T-helper 1 cell treated with Interleukin-12 subunit alpha and Interleukin-12 subunit beta and Interleukin-4 antibody, amounts not matched to agents 30 ng/mL and 1 ng/mL, for 36 hours (primary cell): Measurements from ENCODE around the gene GRM4. TPM values are rescaled to one million over a fixed set of nuclear protein-coding genes. Genes with fewer than 3 reads are reported as not detected.

Experiments
- intact Hi-C: fragments of 100-400 bp; cut with micrococcal nuclease; formaldehyde crosslinking; loops from one replicate; pipeline ENCODE4 v1.15.1; 2024
- total RNA-seq: library from RNA; stranded (reverse); gene quantifications from 2 replicates; pipeline ENCODE4 v1.2.3, GENCODE V29; 2022

The GRM4 gene
- total RNA-seq, 1 donor from 2014 or later: not detected

- intact Hi-C loops: no loop called here
Observed at GRCh38 chr6:34112126-34112525, 33.8 kb downstream of the GRM4 start.

DNA sequence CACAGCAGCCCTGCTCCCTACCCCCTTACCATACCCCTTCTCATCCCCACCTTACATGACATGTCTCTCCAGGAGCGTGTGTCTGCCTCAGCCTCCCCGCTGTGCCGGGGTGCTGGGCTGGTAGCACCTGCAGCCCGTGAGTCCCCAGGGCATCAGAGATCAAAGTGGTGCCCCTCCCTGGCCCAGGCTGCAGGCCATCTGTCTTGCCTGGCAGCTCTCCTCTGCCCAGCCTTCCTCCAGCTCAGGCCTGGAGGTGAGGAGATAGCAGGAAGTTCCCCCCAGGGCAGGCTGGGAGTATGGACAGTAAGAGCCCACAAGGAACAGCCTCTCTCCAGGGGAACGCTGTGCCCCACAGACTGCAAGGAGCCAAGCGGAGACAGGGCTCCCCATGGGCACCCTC lies 35.3 kb downstream of the GRM4 start:
- intact Hi-C loops: no loop called here

GRCh38 chr6:34108176-34108575 lies 37.7 kb downstream of the GRM4 start:
- intact Hi-C loops: no loop called here

DNA sequence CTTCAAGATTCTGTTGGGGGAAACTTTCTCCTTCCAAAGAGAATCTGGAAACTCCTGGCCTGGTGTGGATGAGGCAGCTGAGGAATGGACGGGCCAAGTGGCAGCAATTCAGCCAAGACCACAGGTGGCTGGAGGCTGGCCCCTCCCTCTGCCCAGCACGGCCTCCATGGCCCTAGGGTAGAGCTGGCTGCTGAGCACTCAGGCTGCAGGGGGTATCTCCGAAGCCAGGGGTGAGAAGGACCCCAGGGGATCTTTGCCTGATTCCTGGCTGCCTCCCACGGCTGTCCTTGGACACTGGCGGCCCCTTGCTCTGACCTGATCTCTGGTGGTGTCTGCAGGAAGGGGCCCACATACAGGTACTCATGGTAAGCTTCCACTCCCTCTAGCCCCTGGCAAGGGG lies 39.0 kb downstream of the GRM4 start:
- intact Hi-C loops: no loop called here

- intact Hi-C loops: no loop called here
Observed at GRCh38 chr6:34106421-34106820, 39.5 kb downstream of the GRM4 start.

- intact Hi-C loops: no loop called here
Observed at GRCh38 chr6:34104628-34105027, 41.3 kb downstream of the GRM4 start.

DNA sequence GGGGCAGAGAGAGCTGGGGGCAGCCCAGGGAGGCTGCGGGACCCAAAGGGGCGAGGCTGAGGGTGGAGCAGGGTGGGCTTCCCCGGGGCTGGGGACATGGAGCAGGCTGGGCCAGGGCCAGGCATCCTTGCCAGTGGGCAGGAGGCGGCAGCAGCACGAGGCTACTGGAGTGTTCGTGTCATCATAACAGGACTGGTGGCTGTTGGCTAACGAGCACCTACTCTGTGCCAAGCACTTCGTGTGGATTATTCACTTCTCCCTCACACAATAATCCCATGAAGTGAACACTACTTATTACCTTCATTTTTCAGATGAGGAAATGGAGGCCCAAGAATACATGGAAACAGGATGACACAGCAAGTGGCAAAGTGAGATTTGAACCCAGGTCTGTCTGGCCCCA lies 41.7 kb downstream of the GRM4 start:
- intact Hi-C loops: no loop called here

DNA sequence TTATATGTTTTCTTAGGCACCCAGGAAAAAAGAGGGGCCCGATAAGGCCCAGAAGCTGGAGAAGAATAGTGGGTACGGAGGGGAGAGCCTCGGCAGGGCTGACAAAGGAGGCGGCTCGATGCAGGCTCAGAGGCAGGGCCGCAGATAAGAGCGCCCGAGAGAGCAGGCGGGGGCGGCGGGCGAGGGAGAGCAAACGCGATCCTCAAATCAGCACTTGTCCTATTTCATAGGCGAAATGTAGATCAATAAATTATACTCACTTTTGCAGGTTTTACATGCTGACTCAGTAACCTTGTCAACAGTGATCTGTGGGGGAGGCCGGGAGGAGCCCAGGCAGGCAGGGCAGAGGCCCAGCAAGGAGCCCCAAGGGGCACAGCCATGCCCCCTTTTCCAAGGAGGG lies 42.6 kb downstream of the GRM4 start:
- intact Hi-C loops: no loop called here

- intact Hi-C loops: no loop called here
Observed at GRCh38 chr6:34102696-34103095, 43.2 kb downstream of the GRM4 start.

GRCh38 chr6:34102099-34102656 lies 43.7 kb downstream of the GRM4 start:
- intact Hi-C loops: no loop called here

GRCh38 chr6:34100788-34101187 lies 45.1 kb downstream of the GRM4 start:
- intact Hi-C loops: no loop called here

GRCh38 chr6:34099878-34100277 lies 46.0 kb downstream of the GRM4 start:
- intact Hi-C loops: no loop called here

DNA sequence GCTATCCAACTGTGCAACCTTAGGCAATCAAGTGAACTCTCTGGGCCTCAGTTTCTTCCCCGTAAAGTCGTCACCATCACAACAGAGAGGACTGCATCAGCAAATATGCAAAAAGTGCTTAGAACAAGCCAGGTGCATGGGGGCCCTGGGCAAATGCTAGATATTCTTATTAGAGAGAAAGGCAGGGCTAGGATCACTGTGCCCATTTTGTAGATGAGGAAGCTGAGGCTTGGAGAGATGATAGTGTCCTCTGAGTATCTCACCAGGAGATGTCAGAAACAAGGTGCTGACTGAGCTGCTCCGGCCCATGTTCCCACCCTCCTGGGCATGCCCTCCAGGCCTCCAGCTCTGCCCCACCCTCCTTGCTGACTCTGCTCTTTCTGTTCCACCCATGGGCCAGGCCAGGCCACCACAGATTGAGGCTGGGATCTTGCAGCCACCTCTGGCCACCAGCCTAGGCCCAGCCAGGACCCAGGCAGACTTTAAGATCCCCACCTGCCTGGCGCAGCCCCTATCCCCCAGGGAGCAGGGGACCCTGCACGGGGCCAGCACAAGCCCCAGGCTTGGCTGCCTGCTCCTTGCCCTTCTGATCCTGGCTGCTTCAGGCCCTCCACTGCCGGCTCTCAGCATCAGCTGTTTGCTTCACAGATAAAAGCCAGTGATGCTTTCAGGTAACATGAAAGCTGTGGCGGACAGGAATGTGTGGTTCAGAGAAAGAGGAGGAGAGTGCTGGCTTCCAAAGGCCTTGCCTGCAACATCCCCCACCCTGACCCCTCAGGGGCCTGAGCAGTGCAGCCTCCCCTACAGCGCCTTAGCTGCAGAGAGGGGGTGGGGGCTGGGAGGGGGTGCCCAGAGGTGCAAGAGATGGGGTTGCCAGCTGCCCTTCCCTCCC lies 47.6 kb downstream of the GRM4 start:
- intact Hi-C loops: no loop called here

- intact Hi-C loops: no loop called here
Observed at GRCh38 chr6:34096814-34097213, 49.1 kb downstream of the GRM4 start.

GRCh38 chr6:34096193-34096592 lies 49.7 kb downstream of the GRM4 start:
- intact Hi-C loops: no loop called here

- intact Hi-C loops: no loop called here
Observed at GRCh38 chr6:34095741-34096140, 50.1 kb downstream of the GRM4 start.

- intact Hi-C loops: no loop called here
Observed at GRCh38 chr6:34095136-34095505, 50.8 kb downstream of the GRM4 start.

DNA sequence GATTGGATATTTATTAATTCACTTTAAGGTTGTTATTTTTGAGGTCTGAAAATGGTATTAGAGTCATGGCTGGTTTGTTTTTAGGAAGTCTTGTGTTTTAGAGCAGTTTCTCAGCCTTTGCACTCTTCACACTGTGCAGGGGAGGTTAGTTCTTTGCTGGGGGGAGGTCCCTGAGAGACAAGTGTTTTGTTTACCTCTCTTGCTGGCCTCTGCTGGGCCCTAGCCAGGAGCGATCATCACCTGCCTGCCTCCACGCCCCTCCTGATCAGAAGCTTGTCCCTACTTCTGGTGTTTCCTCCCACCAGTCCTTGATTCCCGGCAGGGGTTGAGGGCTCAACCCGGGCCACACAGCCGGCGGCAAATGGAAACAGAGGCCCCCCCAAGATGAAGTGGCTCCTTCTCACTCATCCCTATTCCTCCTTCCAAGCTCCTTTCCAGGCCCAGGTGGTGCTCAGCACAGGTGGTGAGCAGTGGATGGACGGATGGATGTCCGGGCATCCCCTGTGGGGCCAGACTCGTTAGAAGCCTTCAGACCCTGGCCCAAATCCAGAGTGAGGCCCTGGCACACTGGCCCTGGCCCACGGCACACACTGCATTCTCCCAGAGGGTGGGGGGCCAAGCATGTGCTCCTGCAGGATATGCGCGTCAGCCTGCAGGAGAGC lies 51.3 kb downstream of the GRM4 start:
- intact Hi-C loops: no loop called here

- intact Hi-C loops: no loop called here
Observed at GRCh38 chr6:34093854-34094430, 51.9 kb downstream of the GRM4 start.

- intact Hi-C loops: no loop called here
Observed at GRCh38 chr6:34093206-34093605, 52.7 kb downstream of the GRM4 start.

GRCh38 chr6:34092631-34093030 lies 53.3 kb downstream of the GRM4 start:
- intact Hi-C loops: no loop called here

DNA sequence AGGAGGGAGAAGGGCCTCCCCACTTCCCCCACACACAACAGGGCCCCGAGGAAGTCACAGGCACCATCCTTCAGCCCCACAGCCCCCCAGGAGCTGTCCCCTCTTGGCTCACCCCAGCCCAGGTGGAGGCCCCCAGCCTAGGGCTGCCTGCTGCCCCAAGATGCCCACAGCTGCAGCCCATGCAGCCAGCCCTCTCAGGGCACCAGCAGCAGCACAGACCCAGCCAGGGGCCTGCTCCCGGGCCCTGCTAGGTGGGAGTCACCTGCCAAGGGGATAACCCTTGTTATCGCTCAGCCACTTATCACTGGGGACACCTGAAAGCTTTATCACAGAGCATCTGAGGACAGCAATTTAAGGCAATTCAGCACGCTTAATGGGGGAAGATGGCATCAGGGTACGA lies 55.0 kb downstream of the GRM4 start:
- intact Hi-C loops: no loop called here
